HepG2 (cell line): ENCODE results near the gene KAZN. TPM values are rescaled to one million over a fixed set of nuclear protein-coding genes. Genes with fewer than 3 reads are reported as not detected.

Source experiments
- ATAC-seq: fragments of 200-7000 bp; cut with Tn5 transposase; 3 replicates; pipeline ENCODE4 v1.9.1; 2020; ENCODE audit warnings: mild to moderate bottlenecking, moderate library complexity
- BruUV-seq: library from RNA; stranded (reverse); fragments of 400-500 nt; replicated peaks from 2 replicates; lab custom pipeline; 2021; lab: Mats Ljungman, UMichigan
- CTCF ChIA-PET: fragments of 300-600 bp; formaldehyde crosslinking; extraction: SDS; loops from one replicate; lab custom pipeline; 2021; ENCODE audit warnings: low total read pairs, inconsistent platforms, low intra/inter-chr PET ratio; lab: Yijun Ruan, JAX
- POLR2A ChIA-PET: fragments of 350-600 bp; sonication (Branson Sonifier 250); formaldehyde crosslinking; loops from one replicate; lab custom pipeline; 2020; ENCODE audit warnings: antibody characterized with exemption, inconsistent platforms; lab: Yijun Ruan, JAX
- DNase-seq: peaks from one replicate; pipeline ENCODE4 v3.0.0-alpha.2; 2015; ENCODE audit warnings: low spot score
- FAIRE-seq: peaks from 3 replicates; lab custom pipeline; 2011; peaks lifted over from hg19 to GRCh38; lab: Jason Lieb, UNC
- H2AFZ ChIP-seq: one replicate; pipeline ENCODE4 v1.6.1; 2011; ENCODE audit warnings: low read length, inconsistent platforms
- H3K27ac ChIP-seq: fragments of 300-600 bp; 3 replicates; pipeline ENCODE4 v1.8.0; 2011; ENCODE audit warnings: mixed run types, mild to moderate bottlenecking, mixed read lengths, low read length, inconsistent platforms; ENCODE audit not compliant: insufficient read depth; ENCODE audit errors: extremely low read length
- H3K27me3 ChIP-seq, 2 experiments: fragments of 200-600 bp in 1 of 2; 2 replicates in 1 of 2; 3 replicates in 1 of 2; pipeline versions ENCODE4 v1.6.0 to v1.8.0; 2011; ENCODE audit warnings: low read length in 2 of 2, mild to moderate bottlenecking in 2 of 2, moderate library complexity in 2 of 2, inconsistent platforms in 1 of 2; ENCODE audit not compliant: insufficient read depth in 2 of 2, control insufficient read depth in 1 of 2
- H3K36me3 ChIP-seq, 2 experiments: fragments of 200-600 bp in 1 of 2; replicated peaks in 1 of 2; 2 replicates in 1 of 2; 3 replicates in 1 of 2; pipeline versions ENCODE4 v1.5.1 to v1.8.0; 2011; ENCODE audit warnings: low read length in 2 of 2, inconsistent platforms in 1 of 2; ENCODE audit not compliant: insufficient read depth in 2 of 2, control insufficient read depth in 1 of 2
- H3K4me1 ChIP-seq: 2 replicates; pipeline ENCODE4 v1.5.1; 2012; ENCODE audit warnings: low read length, inconsistent platforms; ENCODE audit not compliant: insufficient read depth
- H3K4me2 ChIP-seq: 2 replicates; pipeline ENCODE4 v1.6.0; 2011; ENCODE audit warnings: low read depth, low read length, inconsistent platforms
- H3K4me3 ChIP-seq, 3 experiments: fragments of 200-600 bp in 1 of 3; sonication (generic), shearing (Covaris generic) in 1 of 3; replicated peaks in 1 of 3; 2 replicates each; pipeline ENCODE4 v1.5.1; 2011 to 2016; ENCODE audit warnings: low read length in 3 of 3, inconsistent platforms in 2 of 3, low read depth in 2 of 3, mild to moderate bottlenecking in 2 of 3, control low read depth in 1 of 3, mixed read lengths in 1 of 3; ENCODE audit not compliant: insufficient read depth in 1 of 3
- H3K79me2 ChIP-seq: one replicate; pipeline ENCODE4 v1.6.1; 2011; ENCODE audit warnings: low read length, inconsistent platforms; ENCODE audit not compliant: insufficient read depth
- H3K9ac ChIP-seq: 2 replicates; pipeline ENCODE4 v1.6.0; 2011; ENCODE audit warnings: mild to moderate bottlenecking, low read depth, low read length, inconsistent platforms; ENCODE audit not compliant: insufficient read depth
- H3K9me3 ChIP-seq: 2 replicates; pipeline ENCODE4 v1.5.1; 2012; ENCODE audit warnings: mild to moderate bottlenecking, low read length
- H4K20me1 ChIP-seq: 2 replicates; pipeline ENCODE4 v1.6.0; 2011; ENCODE audit warnings: inconsistent platforms, mild to moderate bottlenecking, low read length, moderate library complexity; ENCODE audit not compliant: insufficient read depth
- PHB2 ChIP-seq: fragments of 450-650 bp; IDR thresholded peaks from 2 replicates; pipeline ENCODE4 v1.6.1; 2018; ENCODE audit not compliant: partially characterized antibody
- RARG ChIP-seq: sonication (generic); formaldehyde crosslinking; IDR thresholded peaks from 2 replicates; pipeline ENCODE4 v1.4.0; 2020; ENCODE audit warnings: low read depth, mild to moderate bottlenecking, missing genetic modification reagents
- SMARCE1 ChIP-seq: fragments of 450-650 bp; IDR thresholded peaks from 2 replicates; pipeline ENCODE4 v1.6.1; 2017; ENCODE audit warnings: borderline replicate concordance
- ZBTB20 ChIP-seq: sonication (generic); formaldehyde crosslinking; IDR thresholded peaks from 2 replicates; pipeline ENCODE4 v1.8.1; 2023; ENCODE audit warnings: missing genetic modification reagents, low read depth, mild to moderate bottlenecking, borderline replicate concordance
- ZNF329 ChIP-seq: sonication (generic); formaldehyde crosslinking; IDR thresholded peaks from 2 replicates; pipeline ENCODE4 v1.9.0; 2021; ENCODE audit warnings: low read depth, mild to moderate bottlenecking, missing genetic modification reagents
- ZNF724P ChIP-seq: sonication (generic); formaldehyde crosslinking; IDR thresholded peaks from 2 replicates; pipeline ENCODE4 v1.8.0; 2022; ENCODE audit warnings: missing genetic modification reagents, borderline replicate concordance
- ZNF768 ChIP-seq: sonication (generic); formaldehyde crosslinking; IDR thresholded peaks from 2 replicates; pipeline ENCODE4 v1.4.0; 2020; ENCODE audit warnings: missing genetic modification reagents
- WGBS: methylation state at CpG from one replicate; pipeline ENCODE4 v1.1.6; 2017; ENCODE audit warnings: low lambda C conversion rate; 5-methylcytosine and 5-hydroxymethylcytosine counted together
- in situ Hi-C: cut with HindIII; loops from 2 replicates; pipeline ENCODE4 v1.10.0; 2017; ENCODE audit warnings: low pct_unique_long_range_greater_than_20kb; ENCODE audit not compliant: extremely low pct_ligation_motif_present
- intact Hi-C: fragments of 100-400 bp; cut with micrococcal nuclease; formaldehyde crosslinking; loops from one replicate; pipeline ENCODE4 v1.10.0; 2022; ENCODE audit not compliant: unreplicated experiment
- polyA plus RNA-seq, 8 experiments: library from polyadenylated mRNA; depleted of rRNA in 3 of 8; stranded (reverse) in 7 of 8; unstranded in 1 of 8; fragments of >200 nt; fragmentation: Illumina TruSeq in 4 of 8; extraction: Trizol in 4 of 8; gene quantifications; 2 replicates each; pipeline versions ENCODE4 v1.2.1 to v1.2.3, GENCODE V29; 2011 to 2016; ENCODE audit warnings: low read depth in 4 of 8, missing spikeins in 1 of 8, mixed read lengths in 1 of 8; ENCODE audit not compliant: insufficient read depth in 1 of 8
- total RNA-seq, 5 experiments: library from RNA; depleted of rRNA; stranded (reverse); fragments of >200 nt; fragmentation: Illumina TruSeq; extraction: Trizol; gene quantifications; 2 replicates each; pipeline ENCODE4 v1.2.3, GENCODE V29; 2016; ENCODE audit warnings: low read depth in 1 of 5
- TF ChIP-seq, protein P1 (sequence below): sonication (generic); formaldehyde crosslinking; IDR thresholded peaks from 2 replicates; pipeline ENCODE4 v1.4.0; 2020; ENCODE audit warnings: missing genetic modification reagents

Gene KAZN
- total and polyA plus RNA-seq, 2 of the 13 experiments (the other 11 are each of a cell fraction or from before 2014, with no cell fraction given), result 10.4 to 13.5 TPM

DNA sequence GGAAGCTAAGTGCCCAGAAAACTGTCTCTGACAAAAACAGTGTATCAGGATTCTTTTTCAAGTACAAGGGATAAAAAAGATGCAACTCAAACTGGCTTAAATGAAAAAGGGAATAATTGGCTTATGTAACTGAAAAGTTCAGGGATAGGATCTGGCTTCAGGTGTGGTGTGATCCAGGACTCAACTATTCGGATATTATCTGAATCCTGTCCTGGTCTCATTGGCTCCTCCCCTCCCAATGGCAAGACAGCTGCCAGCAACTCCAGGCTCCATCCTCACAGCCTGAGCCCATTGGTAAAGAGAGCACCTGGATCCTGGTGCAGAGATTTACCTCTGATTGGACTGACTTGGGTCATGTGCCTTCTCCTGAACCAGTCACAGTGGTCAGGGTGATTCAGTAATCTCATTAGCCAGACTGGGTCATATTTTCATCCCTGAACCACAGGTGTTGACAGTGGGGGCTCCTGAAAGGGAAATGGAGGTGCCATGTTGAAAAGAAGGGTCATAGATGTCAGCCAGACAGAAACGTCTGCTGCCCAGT, 349.7 kb downstream of the KAZN start:
- no peak overlapping the region for H3K4me3 ChIP-seq
- no peak overlapping the region for H3K4me2 ChIP-seq
- ATAC-seq, result no peak
- TF ChIP-seq ZNF329 (CRISPR knock-in tag), result peak; percentile 99
- TF ChIP-seq SMARCE1, result no peak
- TF ChIP-seq ZNF768 (CRISPR knock-in tag), result no peak
- H3K9me3 ChIP-seq, result no peaks in the 10 kb centered on the region
- POLR2A ChIA-PET, result interaction anchor here (2.3 kb wide), 1 partner anchor 8 kb away, joined by 10 read pairs; no protein-coding TSS in a partner anchor
- H2AFZ ChIP-seq, result no peak overlapping the region
- no peaks in the 10 kb centered on the region for H4K20me1 ChIP-seq
- H3K4me1 ChIP-seq, result peaks cover 90% of the 10 kb centered on the region
- CTCF ChIA-PET, result no interaction called here
- in situ Hi-C loops (no loop called here), intact Hi-C loops (no loop called here)
- peak overlapping the region; percentile 40 for H3K27ac ChIP-seq
- no peak for DNase-seq
- H3K79me2 ChIP-seq, result peaks cover 47% of the 10 kb centered on the region
- H3K9ac ChIP-seq, result no peak overlapping the region
- peaks cover 0 to 24% of the 10 kb centered on the region in 2 experiments for H3K36me3 ChIP-seq
- no TSS peak for BruUV-seq
- no peak for FAIRE-seq
- WGBS, result 100% methylated on average over 2 of the region's 2 CpGs
- H3K27me3 ChIP-seq, result no peaks in the 10 kb centered on the region

DNA sequence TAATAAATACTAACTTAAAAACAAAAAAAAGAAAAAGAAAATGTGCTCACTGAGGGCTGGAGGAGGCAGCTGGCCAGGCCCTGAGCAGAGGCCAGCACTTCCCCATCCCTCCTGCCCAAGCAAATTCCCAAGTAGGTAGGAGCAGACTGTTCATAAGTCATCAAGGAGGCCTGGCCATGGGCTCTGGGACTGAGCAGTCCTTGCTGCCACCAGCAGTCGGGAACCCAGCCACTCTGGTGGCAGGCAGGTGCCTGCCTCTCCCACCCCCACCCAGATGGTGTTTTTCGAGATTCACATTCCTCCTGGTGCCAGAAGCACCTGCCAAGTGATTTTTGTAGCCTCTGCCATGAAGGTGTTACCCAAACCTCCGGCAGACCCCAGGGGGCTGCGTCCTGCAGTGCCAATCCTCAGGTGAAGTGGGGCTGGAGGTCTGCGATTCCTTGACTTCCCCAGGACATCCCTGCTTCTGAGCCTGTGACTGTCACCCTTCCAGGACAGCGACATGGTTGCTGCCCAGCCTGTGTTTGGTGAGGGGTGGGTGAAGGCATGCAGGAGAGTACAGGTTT, 350.9 kb downstream of the KAZN start:
- ATAC-seq (peak; percentile 3; the same call in 1 of the 3 replicates), DNase-seq (no peak), FAIRE-seq (no peak)
- ChIA-PET POLR2A (interaction anchor here (2.3 kb wide), 1 partner anchor 10 kb away, joined by 10 read pairs; no protein-coding TSS in a partner anchor), CTCF (no interaction called here)
- H3K79me2 ChIP-seq, result peaks cover 50% of the 10 kb centered on the region
- in situ Hi-C loops (no loop called here), intact Hi-C loops (no loop called here)
- no TSS peak for BruUV-seq
- H4K20me1 ChIP-seq, result no peaks in the 10 kb centered on the region
- H3K9me3 ChIP-seq, result peaks cover 5% of the 10 kb centered on the region; the same call in 1 of the 2 replicates
- H3K4me3 ChIP-seq, result no peak overlapping the region
- peak overlapping the region; percentile 88 for H3K27ac ChIP-seq
- peak overlapping the region; percentile 56 for H3K9ac ChIP-seq
- H2AFZ ChIP-seq, result no peak overlapping the region
- H3K36me3 ChIP-seq, result peaks cover 0 to 21% of the 10 kb centered on the region in 2 experiments
- peak overlapping the region; percentile 47 for H3K4me2 ChIP-seq
- WGBS, result 80% methylated on average over 2 of the region's 6 CpGs
- no peaks in the 10 kb centered on the region for H3K27me3 ChIP-seq
- peaks cover 90% of the 10 kb centered on the region for H3K4me1 ChIP-seq
- TF ChIP-seq, protein P1, sequence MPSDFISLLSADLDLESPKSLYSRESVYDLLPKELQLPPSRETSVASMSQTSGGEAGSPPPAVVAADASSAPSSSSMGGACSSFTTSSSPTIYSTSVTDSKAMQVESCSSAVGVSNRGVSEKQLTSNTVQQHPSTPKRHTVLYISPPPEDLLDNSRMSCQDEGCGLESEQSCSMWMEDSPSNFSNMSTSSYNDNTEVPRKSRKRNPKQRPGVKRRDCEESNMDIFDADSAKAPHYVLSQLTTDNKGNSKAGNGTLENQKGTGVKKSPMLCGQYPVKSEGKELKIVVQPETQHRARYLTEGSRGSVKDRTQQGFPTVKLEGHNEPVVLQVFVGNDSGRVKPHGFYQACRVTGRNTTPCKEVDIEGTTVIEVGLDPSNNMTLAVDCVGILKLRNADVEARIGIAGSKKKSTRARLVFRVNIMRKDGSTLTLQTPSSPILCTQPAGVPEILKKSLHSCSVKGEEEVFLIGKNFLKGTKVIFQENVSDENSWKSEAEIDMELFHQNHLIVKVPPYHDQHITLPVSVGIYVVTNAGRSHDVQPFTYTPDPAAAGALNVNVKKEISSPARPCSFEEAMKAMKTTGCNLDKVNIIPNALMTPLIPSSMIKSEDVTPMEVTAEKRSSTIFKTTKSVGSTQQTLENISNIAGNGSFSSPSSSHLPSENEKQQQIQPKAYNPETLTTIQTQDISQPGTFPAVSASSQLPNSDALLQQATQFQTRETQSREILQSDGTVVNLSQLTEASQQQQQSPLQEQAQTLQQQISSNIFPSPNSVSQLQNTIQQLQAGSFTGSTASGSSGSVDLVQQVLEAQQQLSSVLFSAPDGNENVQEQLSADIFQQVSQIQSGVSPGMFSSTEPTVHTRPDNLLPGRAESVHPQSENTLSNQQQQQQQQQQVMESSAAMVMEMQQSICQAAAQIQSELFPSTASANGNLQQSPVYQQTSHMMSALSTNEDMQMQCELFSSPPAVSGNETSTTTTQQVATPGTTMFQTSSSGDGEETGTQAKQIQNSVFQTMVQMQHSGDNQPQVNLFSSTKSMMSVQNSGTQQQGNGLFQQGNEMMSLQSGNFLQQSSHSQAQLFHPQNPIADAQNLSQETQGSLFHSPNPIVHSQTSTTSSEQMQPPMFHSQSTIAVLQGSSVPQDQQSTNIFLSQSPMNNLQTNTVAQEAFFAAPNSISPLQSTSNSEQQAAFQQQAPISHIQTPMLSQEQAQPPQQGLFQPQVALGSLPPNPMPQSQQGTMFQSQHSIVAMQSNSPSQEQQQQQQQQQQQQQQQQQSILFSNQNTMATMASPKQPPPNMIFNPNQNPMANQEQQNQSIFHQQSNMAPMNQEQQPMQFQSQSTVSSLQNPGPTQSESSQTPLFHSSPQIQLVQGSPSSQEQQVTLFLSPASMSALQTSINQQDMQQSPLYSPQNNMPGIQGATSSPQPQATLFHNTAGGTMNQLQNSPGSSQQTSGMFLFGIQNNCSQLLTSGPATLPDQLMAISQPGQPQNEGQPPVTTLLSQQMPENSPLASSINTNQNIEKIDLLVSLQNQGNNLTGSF, result 0 out of 2 replicates have a peak, but pooled peaks have one; percentile 3
- 0 out of 2 replicates have a peak, but pooled peaks have one; percentile 21 for TF ChIP-seq ZNF724P (CRISPR knock-in tag)
- no peak for TF ChIP-seq PHB2
- TF ChIP-seq ZBTB20 (CRISPR knock-in tag), result peak; percentile 66; the same call in 1 of the 2 replicates
- no peak for TF ChIP-seq RARG
